Measurements from ENCODE around the gene ZNF488. TPM values are rescaled to one million over a fixed set of nuclear protein-coding genes. Genes with fewer than 3 reads are reported as not detected.

Gene ZNF488
- total RNA-seq (2022; extraction: Qiagen RNA extraction; ENCODE audit: low read depth) = 9.7 to 13.1 TPM (median 11.6 TPM) in 5 replicates

GRCh38 chr10:47384148-47384921 is at the start of gene ZNF488:
ZNF488 (minus strand) TSS chr10:47384293; CDS start chr10:47368829, 15,464 bp downstream.

GRCh38 chr10:47348138-47348651 is 35.9 kb downstream of the ZNF488 start, which contains the start of gene RBP3:
RBP3 (plus strand) TSS chr10:47348363; CDS start chr10:47348485, 122 bp downstream.

GRCh38 chr10:47322300-47323061 is 61.6 kb downstream of the ZNF488 start, which contains the start of gene GDF2:
GDF2 (plus strand) TSS chr10:47322454; CDS start chr10:47322669, 215 bp downstream.

Other genes starting within 250 kb of the ZNF488 start
- 0.06 to 0.22 TPM (median 0.07 TPM) in 4 of 5 replicates, not detected in the other for gene GDF10, start 84.1 kb downstream of the ZNF488 start, total RNA-seq (2022; extraction: Qiagen RNA extraction; ENCODE audit: low read depth)
- gene GDF2, start 61.8 kb downstream of the ZNF488 start, total RNA-seq (2022; extraction: Qiagen RNA extraction; ENCODE audit: low read depth) = not detected in 5 replicates
- not detected in 5 replicates for gene RBP3, start 35.9 kb downstream of the ZNF488 start, total RNA-seq (2022; extraction: Qiagen RNA extraction; ENCODE audit: low read depth)
- 30.3 to 42.6 TPM (median 35.9 TPM) in 5 replicates for gene ANXA8, start 99.8 kb upstream of the ZNF488 start, total RNA-seq (2022; extraction: Qiagen RNA extraction; ENCODE audit: low read depth)
- gene FAM25G, start 107.4 kb upstream of the ZNF488 start, total RNA-seq (2022; extraction: Qiagen RNA extraction; ENCODE audit: low read depth) = 1.3 to 2.7 TPM in 2 of 5 replicates, not detected in the others
- gene AGAP9, start 139.3 kb upstream of the ZNF488 start, total RNA-seq (2022; extraction: Qiagen RNA extraction; ENCODE audit: low read depth) = 8.4 to 9.7 TPM (median 9.1 TPM) in 5 replicates